Glomerular endothelial cell (primary cell): ENCODE measurements around the gene NBAS. TPM values are rescaled to one million over a fixed set of nuclear protein-coding genes. Genes with fewer than 3 reads are reported as not detected.

Experiments used
- total RNA-seq: library from RNA; depleted of rRNA; stranded (reverse); fragments of >200 nt; gene quantifications from 2 replicates; pipeline ENCODE4 v1.2.3, GENCODE V29; 2015

The NBAS gene
- total RNA-seq, 1 donor from 2014 or later = 57.7 TPM

Other genes starting within 250 kb of the NBAS start
- 65.9 and 74.2 TPM in 2 replicates for gene DDX1, start 30.5 kb upstream of the NBAS start, total RNA-seq